Activated CD4-positive, alpha-beta T cell treated with anti-CD3 and anti-CD28 coated beads for 4 hours (primary cell): Measurements from ENCODE around the gene CHML.
"Not testable (repeated sequence)": the region's sequence is repeated elsewhere in the genome, so short reads cannot be mapped to it uniquely, and the experiment has no call there.

Experiments
- DNase-seq, 2 donors: peaks; one replicate each; pipeline ENCODE4 v3.0.0-alpha.2; 2020

The CHML gene, protein sequence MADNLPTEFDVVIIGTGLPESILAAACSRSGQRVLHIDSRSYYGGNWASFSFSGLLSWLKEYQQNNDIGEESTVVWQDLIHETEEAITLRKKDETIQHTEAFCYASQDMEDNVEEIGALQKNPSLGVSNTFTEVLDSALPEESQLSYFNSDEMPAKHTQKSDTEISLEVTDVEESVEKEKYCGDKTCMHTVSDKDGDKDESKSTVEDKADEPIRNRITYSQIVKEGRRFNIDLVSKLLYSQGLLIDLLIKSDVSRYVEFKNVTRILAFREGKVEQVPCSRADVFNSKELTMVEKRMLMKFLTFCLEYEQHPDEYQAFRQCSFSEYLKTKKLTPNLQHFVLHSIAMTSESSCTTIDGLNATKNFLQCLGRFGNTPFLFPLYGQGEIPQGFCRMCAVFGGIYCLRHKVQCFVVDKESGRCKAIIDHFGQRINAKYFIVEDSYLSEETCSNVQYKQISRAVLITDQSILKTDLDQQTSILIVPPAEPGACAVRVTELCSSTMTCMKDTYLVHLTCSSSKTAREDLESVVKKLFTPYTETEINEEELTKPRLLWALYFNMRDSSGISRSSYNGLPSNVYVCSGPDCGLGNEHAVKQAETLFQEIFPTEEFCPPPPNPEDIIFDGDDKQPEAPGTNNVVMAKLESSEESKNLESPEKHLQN

DNA sequence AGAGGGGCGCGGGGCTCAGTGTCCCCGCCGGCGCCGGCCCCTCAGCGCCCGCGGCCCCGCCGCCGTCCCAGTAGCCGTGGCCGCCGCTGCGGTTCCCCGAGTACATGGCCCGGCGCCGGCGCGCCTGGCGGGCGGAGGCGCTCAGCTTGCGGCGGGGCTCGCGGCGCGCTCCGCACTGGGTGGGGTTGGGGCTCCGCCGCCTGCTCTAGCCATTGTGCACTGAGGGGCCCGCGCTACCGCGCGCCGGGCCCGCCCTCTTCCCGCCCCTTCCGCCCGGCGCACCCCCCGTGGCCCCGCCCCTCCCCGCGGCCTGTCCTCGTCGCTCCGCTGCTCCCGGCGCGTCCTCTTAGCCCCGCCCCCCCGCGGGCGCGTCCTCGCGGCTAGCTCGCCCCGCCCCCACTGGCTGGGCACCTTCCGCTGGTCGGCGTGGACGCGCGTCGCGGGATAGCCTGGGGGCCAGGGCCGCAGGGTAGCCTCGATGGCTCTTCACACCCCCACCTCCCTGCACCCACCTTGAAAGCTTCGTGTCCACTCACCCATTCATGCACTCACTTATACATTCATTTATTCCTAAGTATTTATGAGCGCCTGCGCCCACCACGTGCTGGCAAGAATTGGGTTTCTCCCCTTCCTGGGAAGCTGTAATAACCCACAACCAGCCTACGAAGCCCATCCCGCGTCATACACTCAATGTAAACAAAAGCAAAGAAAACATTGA is at the start of gene CHML, which contains the start of gene OPN3:
TSS of gene CHML (minus strand) at position 221 of the 718 bp plus-strand sequence. CDS start 4,603 bp downstream, outside the sequence.
TSS of gene OPN3 (minus strand) at position 221 of the 718 bp plus-strand sequence. CDS start at position 106, 115 bp downstream.
- peak; percentile 89 to 91 for DNase-seq

DNA sequence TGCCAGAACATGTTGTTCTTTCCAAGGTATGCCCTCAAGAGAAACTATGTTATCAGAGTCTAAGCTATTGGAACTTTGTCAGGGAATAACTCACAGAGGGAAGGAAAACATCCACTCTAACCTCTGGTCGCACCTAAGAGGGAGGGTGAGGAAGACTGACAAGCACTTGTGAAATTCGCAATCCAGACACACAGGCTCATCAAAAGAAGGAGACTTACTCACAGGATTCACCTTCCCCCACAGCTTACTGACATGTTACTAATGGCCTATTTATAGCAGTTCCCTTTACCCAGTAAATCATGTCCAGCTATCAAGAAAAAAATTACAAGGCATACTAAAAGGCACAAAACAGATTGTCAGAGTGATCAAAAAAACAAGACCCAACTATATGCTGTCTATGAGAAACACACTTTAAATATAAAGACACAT is 48.8 kb upstream of the CHML start:
- DNase-seq = no peak

GRCh38 chr1:241684108-241684507 is 43.9 kb upstream of the CHML start:
- DNase-seq = no peak

DNA sequence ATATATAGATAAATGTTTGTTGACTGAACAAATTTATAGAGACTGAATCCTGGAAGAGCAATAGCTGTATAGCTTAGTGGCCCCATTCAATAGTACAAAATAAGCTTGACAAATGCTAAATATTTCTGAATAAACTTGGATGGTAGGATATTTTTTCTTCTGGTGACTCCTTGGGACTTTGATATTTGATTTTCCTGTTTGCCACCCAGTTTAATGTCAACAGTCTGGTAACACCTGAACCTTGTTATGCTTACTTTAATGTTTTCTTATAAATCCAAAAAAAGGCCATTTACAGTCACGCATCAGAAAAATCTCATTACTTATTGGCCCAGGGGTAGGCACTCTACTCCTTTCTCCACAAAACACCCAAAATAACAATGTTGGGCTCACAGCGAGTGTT is 42.8 kb upstream of the CHML start:
- no peak for DNase-seq

- DNase-seq = not testable (repeated sequence)
Observed at GRCh38 chr1:241681861-241682448, 41.8 kb upstream of the CHML start.

- no peak for DNase-seq
Observed at GRCh38 chr1:241679961-241680360, 39.8 kb upstream of the CHML start.

GRCh38 chr1:241679404-241679803 is 39.2 kb upstream of the CHML start:
- no peak for DNase-seq

- no peak for DNase-seq
Observed at GRCh38 chr1:241678536-241678935, 38.4 kb upstream of the CHML start.

DNA sequence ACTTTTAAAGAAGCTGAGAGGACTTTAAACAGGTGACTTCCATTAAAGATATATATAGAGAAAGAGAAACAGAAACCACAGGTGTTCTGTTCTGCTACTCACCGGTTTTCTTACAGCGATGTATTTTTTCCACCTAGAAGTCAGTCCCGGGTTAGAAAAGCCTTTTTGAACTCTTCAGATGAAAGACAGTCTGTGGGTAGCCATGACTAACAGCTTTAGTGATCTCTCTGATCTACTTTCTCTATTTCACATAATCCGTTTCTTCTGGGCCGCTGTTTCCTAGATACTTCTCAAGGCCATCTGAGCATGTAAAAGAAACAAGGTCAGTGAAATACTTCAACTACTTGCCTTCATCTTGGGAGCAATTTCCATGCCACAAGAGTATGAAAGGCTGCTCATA is 37.0 kb upstream of the CHML start:
- DNase-seq = peak; percentile 40 to 48

DNA sequence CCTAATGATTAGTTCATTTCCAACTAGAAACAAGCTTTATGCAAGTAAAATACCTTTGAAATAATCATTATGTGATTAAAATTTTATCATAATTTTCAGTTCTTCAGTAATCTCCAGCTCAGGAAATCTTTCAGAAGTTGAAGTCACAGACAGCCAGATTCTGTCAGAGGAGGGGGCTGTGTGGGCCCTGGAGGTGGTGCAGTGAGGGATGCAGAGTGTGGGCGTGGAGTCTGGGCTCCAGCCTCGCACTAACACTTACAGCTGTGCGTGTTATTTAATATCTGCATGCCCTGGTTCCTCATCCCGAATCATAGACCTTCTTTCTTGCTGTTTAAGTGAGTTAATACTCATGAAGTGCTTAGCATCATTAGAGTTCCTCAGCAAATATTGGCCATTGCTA is 35.8 kb upstream of the CHML start:
- peak; percentile 9 to 30 for DNase-seq

GRCh38 chr1:241674805-241675384 is 34.7 kb upstream of the CHML start:
- no peak for DNase-seq

DNA sequence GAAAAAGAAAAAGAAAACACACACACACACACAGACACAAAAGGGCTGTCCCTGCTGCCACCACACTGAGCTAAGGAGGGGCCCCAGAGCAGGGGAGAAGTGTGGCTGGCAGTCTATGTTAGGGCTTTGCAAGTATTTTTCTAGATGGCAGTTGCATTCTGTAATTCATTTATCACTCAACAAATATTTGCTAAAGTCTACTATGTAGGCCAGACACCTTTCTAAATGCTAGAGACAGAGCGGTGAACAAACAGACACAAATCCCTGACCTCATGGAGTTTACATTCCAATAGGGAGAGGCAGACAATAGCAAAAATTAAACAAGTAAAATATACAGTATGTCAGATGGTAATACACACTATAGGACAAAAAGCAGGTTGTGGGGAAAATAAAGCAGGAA is 32.1 kb upstream of the CHML start:
- no peak for DNase-seq

GRCh38 chr1:241666419-241666818 is 26.2 kb upstream of the CHML start:
- no peak for DNase-seq

DNA sequence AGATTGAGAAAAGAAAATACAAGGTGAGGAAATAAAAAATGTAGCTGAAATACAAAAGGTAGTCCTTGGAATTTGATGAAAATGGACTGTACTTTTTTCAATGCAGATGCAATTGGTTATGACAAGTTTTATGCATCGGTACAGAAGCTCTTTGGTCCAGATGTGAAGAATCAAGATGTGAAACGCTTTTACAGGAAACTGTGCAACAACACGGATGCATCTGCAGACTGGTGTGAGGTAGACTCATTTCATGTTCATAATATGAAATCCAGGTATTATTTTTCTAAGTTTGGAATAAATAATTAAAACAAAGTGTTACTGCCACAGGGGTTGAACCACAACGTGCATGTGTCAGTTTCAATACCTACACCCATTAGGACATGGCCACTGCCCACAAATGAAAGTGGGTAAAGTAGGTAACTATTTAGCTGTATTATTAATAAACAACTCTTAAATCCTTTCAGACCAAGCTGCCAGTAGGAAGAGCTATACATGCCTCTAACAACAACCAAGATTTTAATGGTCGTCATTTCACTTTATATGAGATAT is 20.3 kb upstream of the CHML start:
- DNase-seq = no peak

DNA sequence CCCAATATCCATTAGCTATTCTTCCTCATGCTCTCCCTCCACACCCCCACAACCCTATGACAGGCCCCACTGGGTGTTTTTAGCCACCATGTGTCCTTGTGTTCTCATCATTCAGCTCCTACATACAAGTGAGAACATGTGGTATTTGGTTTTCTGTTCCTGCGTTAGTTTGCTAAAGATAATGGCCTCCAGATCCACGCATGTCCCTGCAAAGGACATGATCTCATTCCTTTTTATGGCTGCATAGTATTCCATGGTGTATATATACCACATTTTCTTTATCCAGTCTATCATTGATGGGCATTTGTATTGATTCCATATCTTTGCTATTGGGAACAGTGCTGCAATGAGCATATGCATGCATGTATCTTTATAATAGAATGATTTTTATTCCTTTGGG is 18.8 kb upstream of the CHML start:
- DNase-seq = not testable (repeated sequence)

DNA sequence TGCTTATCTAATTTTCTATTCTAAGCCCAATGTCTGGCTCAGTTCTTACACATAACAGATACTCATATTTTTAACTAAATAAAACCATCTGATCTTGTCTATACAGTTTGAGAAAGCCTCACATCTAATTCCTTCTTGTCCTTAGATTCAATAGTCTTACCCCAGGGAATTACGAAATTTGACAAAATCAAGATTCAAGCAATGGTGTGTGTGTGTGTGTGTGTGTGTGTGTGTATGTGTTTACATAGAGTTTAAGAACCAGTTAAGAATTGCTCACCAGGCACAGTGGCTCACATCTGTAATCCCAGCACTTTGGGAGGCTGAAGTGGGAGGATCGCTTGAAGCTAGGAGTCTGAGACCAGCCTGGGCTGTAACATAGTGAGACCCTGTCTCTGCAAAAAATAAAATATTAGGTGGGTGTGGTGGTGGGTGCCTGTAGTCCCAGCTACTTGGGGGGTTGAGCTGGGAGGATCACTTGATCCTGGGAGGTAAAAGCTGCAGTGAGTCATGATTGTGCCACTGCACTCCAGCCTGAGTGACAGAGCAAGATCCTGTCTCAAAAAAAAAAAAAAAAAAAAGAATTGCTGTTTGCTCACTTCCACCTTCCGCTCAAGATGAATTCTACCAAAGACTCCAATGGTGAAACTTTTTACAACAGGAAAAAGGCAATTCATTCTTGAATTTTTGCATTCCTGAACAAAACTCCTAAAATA is 18.1 kb upstream of the CHML start:
- no peak for DNase-seq

- no peak for DNase-seq
Observed at GRCh38 chr1:241654641-241655040, 14.5 kb upstream of the CHML start.

GRCh38 chr1:241654019-241654418 is 13.8 kb upstream of the CHML start:
- no peak for DNase-seq

DNA sequence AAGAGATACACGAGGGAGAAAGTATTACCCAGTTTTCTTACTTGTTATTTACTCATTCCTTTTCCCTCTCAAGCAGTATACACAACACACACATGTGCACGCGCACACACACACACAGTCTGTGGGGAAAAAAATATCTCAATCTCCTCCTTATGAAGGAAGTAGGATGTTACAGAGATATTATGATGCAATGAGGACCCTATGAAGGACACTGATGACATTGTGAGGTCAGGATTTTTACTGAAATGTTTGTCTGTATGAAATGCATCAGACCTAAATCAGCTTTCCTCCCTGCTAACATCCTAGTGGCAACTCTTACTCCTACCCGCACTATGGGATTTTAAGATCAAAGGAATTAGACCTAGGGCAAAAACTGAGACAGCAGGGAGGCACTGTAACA is 11.8 kb upstream of the CHML start, which contains the start of gene WDR64:
TSS of gene WDR64 (plus strand) at position 270 of the 400 bp plus-strand sequence. CDS start 204 bp downstream, outside the sequence.
- no peak for DNase-seq

DNA sequence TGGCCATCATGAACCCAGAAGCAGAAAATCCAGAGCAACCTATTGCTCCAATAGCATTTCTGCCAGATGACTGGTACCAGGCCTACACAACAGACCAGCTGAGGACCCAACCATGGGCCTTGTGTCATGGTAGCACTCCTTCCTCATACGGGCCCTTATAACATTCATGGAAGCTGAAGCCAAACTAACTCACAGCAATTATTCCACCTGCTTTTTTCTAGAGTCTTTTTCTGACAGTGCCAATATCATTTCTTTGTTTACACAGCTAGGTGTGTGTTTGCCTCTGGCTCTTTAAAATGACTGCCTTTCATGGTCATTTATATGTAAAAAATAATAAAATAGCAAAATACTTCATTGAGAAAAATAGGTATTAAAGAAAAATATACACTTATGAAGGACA is 8.0 kb upstream of the CHML start:
- no peak for DNase-seq

GRCh38 chr1:241647658-241648057 is 7.5 kb upstream of the CHML start:
- DNase-seq = no peak

DNA sequence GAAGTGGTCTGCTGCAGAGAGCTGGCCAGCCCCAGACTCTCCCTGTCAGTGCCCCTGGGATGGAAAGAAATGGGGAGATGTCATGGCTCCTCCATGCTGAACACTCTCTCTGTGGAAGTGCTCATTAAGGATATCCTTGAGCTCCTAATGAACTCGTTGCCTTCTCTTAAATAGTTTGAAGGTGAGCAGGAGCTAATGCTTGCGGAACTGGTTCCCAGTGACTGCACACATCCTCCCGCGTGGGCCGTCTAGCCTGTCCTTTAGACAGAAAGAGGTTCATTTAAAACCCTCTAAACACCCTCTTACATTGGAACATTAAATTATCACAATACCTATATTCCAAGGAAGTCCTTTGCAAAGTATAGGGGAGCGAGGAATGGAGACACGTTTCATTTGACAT is 6.0 kb upstream of the CHML start:
- DNase-seq = no peak
